ENCODE data around the gene FBN2. TPM values are rescaled to one million over a fixed set of nuclear protein-coding genes. Genes with fewer than 3 reads are reported as not detected.

The FBN2 gene
- total RNA-seq, 1 donor from 2014 or later, result 186 TPM

DNA sequence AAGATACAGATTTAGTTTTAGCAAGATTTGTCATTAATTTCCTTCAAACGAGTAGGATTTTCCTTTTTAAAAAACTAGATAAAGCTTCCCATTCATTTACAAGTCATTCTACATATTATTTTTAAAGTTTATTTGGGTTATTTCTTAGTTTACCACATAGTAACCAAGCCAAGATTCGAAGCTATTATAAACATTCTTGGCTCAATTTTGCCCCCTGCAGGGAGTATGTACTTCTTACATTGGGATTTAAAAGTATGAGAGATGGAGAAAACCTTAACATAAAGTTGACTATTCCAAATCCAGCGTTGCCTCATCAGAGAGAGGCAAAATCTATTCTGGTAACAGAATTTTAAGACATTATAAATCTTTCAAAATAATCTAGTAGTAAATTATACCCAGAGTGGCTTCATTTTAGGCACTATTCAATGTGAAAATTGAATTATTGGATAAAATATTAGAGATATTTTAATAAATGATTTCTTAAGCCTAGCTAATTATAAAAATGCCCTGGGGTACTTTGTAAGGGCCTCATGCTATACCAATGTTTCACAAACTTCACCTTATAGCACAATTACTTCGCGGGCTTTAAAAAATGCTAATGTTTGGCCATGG, 39.1 kb downstream of the FBN2 start:
- H3K4me1 Mint-ChIP-seq (ENCODE audit: unreplicated experiment), result peaks cover 7% of the 10 kb centered on the region
- H3K9me3 Mint-ChIP-seq, result peaks cover 13% of the 10 kb centered on the region
- DNase-seq (ENCODE audit: extremely low spot score, unreplicated experiment), result no peak
- H3K36me3 Mint-ChIP-seq, result peaks cover 48% of the 10 kb centered on the region
- H3K27me3 Mint-ChIP-seq, result no peaks in the 10 kb centered on the region
- no peak overlapping the region for H3K27ac Mint-ChIP-seq
- H3K4me3 Mint-ChIP-seq, result no peak overlapping the region
- TF ChIP-seq, protein P1, sequence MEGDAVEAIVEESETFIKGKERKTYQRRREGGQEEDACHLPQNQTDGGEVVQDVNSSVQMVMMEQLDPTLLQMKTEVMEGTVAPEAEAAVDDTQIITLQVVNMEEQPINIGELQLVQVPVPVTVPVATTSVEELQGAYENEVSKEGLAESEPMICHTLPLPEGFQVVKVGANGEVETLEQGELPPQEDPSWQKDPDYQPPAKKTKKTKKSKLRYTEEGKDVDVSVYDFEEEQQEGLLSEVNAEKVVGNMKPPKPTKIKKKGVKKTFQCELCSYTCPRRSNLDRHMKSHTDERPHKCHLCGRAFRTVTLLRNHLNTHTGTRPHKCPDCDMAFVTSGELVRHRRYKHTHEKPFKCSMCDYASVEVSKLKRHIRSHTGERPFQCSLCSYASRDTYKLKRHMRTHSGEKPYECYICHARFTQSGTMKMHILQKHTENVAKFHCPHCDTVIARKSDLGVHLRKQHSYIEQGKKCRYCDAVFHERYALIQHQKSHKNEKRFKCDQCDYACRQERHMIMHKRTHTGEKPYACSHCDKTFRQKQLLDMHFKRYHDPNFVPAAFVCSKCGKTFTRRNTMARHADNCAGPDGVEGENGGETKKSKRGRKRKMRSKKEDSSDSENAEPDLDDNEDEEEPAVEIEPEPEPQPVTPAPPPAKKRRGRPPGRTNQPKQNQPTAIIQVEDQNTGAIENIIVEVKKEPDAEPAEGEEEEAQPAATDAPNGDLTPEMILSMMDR (conservative IDR thresholded peaks at IDR 0.05), result peak; percentile 71

- no peak overlapping the region for H3K27ac Mint-ChIP-seq
- peaks cover 5% of the 10 kb centered on the region for H3K9me3 Mint-ChIP-seq
- DNase-seq (ENCODE audit: extremely low spot score, unreplicated experiment), result no peak
- H3K36me3 Mint-ChIP-seq, result peaks cover 22% of the 10 kb centered on the region
- no peaks in the 10 kb centered on the region for H3K27me3 Mint-ChIP-seq
- H3K4me3 Mint-ChIP-seq, result no peak overlapping the region
- H3K4me1 Mint-ChIP-seq (ENCODE audit: unreplicated experiment), result no peaks in the 10 kb centered on the region
- TF ChIP-seq, protein P1 (conservative IDR thresholded peaks at IDR 0.05), result peak; percentile 39
Measured at GRCh38 chr5:128494516-128494915, 43.5 kb downstream of the FBN2 start.

GRCh38 chr5:128493657-128494329, 44.3 kb downstream of the FBN2 start:
- TF ChIP-seq, protein P1 (conservative IDR thresholded peaks at IDR 0.05), result no peak
- Mint-ChIP-seq H3K27me3 (no peaks in the 10 kb centered on the region), H3K4me1 (ENCODE audit: unreplicated experiment) (no peaks in the 10 kb centered on the region), H3K27ac (no peak overlapping the region), H3K36me3 (peaks cover 20% of the 10 kb centered on the region), H3K9me3 (peaks cover 5% of the 10 kb centered on the region), H3K4me3 (no peak overlapping the region)
- no peak for DNase-seq (ENCODE audit: extremely low spot score, unreplicated experiment)

- H3K4me1 Mint-ChIP-seq (ENCODE audit: unreplicated experiment), result no peaks in the 10 kb centered on the region
Measured at GRCh38 chr5:128491291-128491690, 46.8 kb downstream of the FBN2 start.

DNA sequence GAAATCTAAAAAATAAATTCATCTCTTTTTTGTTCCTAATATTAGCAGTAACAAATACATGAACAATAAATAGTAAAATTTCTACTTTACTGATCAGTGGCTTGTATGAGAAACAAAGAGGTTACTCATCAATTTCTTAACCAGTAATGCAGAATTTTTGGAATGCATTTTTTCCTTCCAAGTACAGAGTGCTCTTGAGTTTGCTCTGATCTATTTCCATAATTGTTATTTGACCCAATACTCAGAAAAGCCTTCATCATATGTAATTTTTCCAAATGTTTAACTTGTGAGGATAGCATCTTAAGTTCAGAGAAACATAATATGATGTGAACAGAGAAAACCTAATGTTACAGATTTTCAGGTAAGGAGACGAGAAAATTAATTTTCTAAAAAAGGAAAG, 47.3 kb downstream of the FBN2 start:
- Mint-ChIP-seq H3K27ac (no peak overlapping the region), H3K36me3 (peaks cover 22% of the 10 kb centered on the region), H3K27me3 (no peaks in the 10 kb centered on the region), H3K4me1 (ENCODE audit: unreplicated experiment) (no peaks in the 10 kb centered on the region), H3K9me3 (peaks cover 11% of the 10 kb centered on the region), H3K4me3 (no peak overlapping the region)
- no peak for DNase-seq (ENCODE audit: extremely low spot score, unreplicated experiment)
- TF ChIP-seq, protein P1 (conservative IDR thresholded peaks at IDR 0.05), result no peak

More at GRCh38 chr5:128491291-128491690, 46.8 kb downstream of the FBN2 start:
- H3K27me3 Mint-ChIP-seq, result no peaks in the 10 kb centered on the region
- TF ChIP-seq, protein P1 (conservative IDR thresholded peaks at IDR 0.05), result no peak
- no peak overlapping the region for H3K4me3 Mint-ChIP-seq
- H3K36me3 Mint-ChIP-seq, result peaks cover 21% of the 10 kb centered on the region
- H3K9me3 Mint-ChIP-seq, result peaks cover 11% of the 10 kb centered on the region
- H3K27ac Mint-ChIP-seq, result no peak overlapping the region
- DNase-seq (ENCODE audit: extremely low spot score, unreplicated experiment), result no peak

Measured in type B pancreatic cell (in vitro differentiated cells).